ENCODE data around the gene HOXC5.

The HOXC5 gene

GRCh38 chr12:54009171-54010052, 23.4 kb upstream of the HOXC5 start:
- no peak for DNase-seq

GRCh38 chr12:54010053-54010971, 22.5 kb upstream of the HOXC5 start:
- DNase-seq: no peak

GRCh38 chr12:54010972-54011664, 21.7 kb upstream of the HOXC5 start:
- DNase-seq: no peak

- no peak for DNase-seq
Observed at GRCh38 chr12:54011665-54012532, 21.0 kb upstream of the HOXC5 start.

- DNase-seq: no peak
Observed at GRCh38 chr12:54012631-54013409, 20.0 kb upstream of the HOXC5 start.

- no peak for DNase-seq
Observed at GRCh38 chr12:54014377-54015017, 18.4 kb upstream of the HOXC5 start.

GRCh38 chr12:54015018-54015931, 17.6 kb upstream of the HOXC5 start:
- DNase-seq: no peak

GRCh38 chr12:54016051-54016450, 16.8 kb upstream of the HOXC5 start:
- DNase-seq: no peak

- peak; percentile 82 for DNase-seq
Observed at GRCh38 chr12:54016478-54016964, 16.3 kb upstream of the HOXC5 start.

- peak; percentile 72 for DNase-seq
Observed at GRCh38 chr12:54017027-54017788, 15.6 kb upstream of the HOXC5 start.

GRCh38 chr12:54017878-54018467, 14.9 kb upstream of the HOXC5 start:
- DNase-seq: peak; percentile 95

- DNase-seq: peak; percentile 70
Observed at GRCh38 chr12:54018468-54018984, 14.3 kb upstream of the HOXC5 start.

- DNase-seq: peak; percentile 55
Observed at GRCh38 chr12:54019091-54019811, 13.6 kb upstream of the HOXC5 start.

GRCh38 chr12:54019924-54020590, 12.8 kb upstream of the HOXC5 start:
- peak; percentile 60 for DNase-seq

GRCh38 chr12:54020591-54021405, 12.1 kb upstream of the HOXC5 start:
- DNase-seq: no peak
